ENCODE data around the gene GLA.

Gene GLA

GRCh38 chrX:101407748-101408531, at the start of gene GLA, which contains the start of gene HNRNPH2:
Gene GLA, minus strand, starts transcription at chrX:101407925. Its CDS starts 22 bp downstream, at chrX:101407903.
Gene HNRNPH2, plus strand, starts transcription at chrX:101408222. Its CDS starts 3,767 bp downstream, at chrX:101411989.
- DNase-seq (ENCODE audit: extremely low read depth, insufficient read length): peak; percentile 90
- no peaks in the 10 kb centered on the region for H3K36me3 ChIP-seq (ENCODE audit: control insufficient read depth, insufficient read depth, low read length)
- TF ChIP-seq CTCF (IDR thresholded peaks at IDR 0.05; ENCODE audit: insufficient read depth, low read length, poor library complexity, severe bottlenecking): no peak
- peak within 1 kb of the TSS; percentile 88 for H3K4me3 ChIP-seq (replicated peaks; ENCODE audit: low read depth, low read length)
- no peaks in the 10 kb centered on the region for H3K27me3 ChIP-seq (replicated peaks; ENCODE audit: control insufficient read depth, insufficient read depth, low read length)

GRCh38 chrX:101452056-101452455, 44.3 kb upstream of the GLA start:
- no peaks in the 10 kb centered on the region for H3K36me3 ChIP-seq (ENCODE audit: control insufficient read depth, insufficient read depth, low read length)
- no peak overlapping the region for H3K4me3 ChIP-seq (replicated peaks; ENCODE audit: low read depth, low read length)
- DNase-seq (ENCODE audit: extremely low read depth, insufficient read length): no peak
- H3K27me3 ChIP-seq (replicated peaks; ENCODE audit: control insufficient read depth, insufficient read depth, low read length): no peaks in the 10 kb centered on the region
- no peak for TF ChIP-seq CTCF (IDR thresholded peaks at IDR 0.05; ENCODE audit: insufficient read depth, low read length, poor library complexity, severe bottlenecking)

- TF ChIP-seq CTCF (IDR thresholded peaks at IDR 0.05; ENCODE audit: insufficient read depth, low read length, poor library complexity, severe bottlenecking): no peak
- H3K4me3 ChIP-seq (replicated peaks; ENCODE audit: low read depth, low read length): no peak overlapping the region
- no peaks in the 10 kb centered on the region for H3K27me3 ChIP-seq (replicated peaks; ENCODE audit: control insufficient read depth, insufficient read depth, low read length)
- no peaks in the 10 kb centered on the region for H3K36me3 ChIP-seq (ENCODE audit: control insufficient read depth, insufficient read depth, low read length)
- DNase-seq (ENCODE audit: extremely low read depth, insufficient read length): no peak
Observed at GRCh38 chrX:101450961-101451360, 43.2 kb upstream of the GLA start.

GRCh38 chrX:101450085-101450484, 42.4 kb upstream of the GLA start:
- Histone ChIP-seq H3K36me3 (ENCODE audit: control insufficient read depth, insufficient read depth, low read length) (no peaks in the 10 kb centered on the region), H3K27me3 (replicated peaks; ENCODE audit: control insufficient read depth, insufficient read depth, low read length) (no peaks in the 10 kb centered on the region), H3K4me3 (replicated peaks; ENCODE audit: low read depth, low read length) (no peak overlapping the region)
- no peak for DNase-seq (ENCODE audit: extremely low read depth, insufficient read length)
- no peak for TF ChIP-seq CTCF (IDR thresholded peaks at IDR 0.05; ENCODE audit: insufficient read depth, low read length, poor library complexity, severe bottlenecking)

- Histone ChIP-seq H3K36me3 (ENCODE audit: control insufficient read depth, insufficient read depth, low read length) (no peaks in the 10 kb centered on the region), H3K4me3 (replicated peaks; ENCODE audit: low read depth, low read length) (no peak overlapping the region), H3K27me3 (replicated peaks; ENCODE audit: control insufficient read depth, insufficient read depth, low read length) (no peaks in the 10 kb centered on the region)
- no peak for DNase-seq (ENCODE audit: extremely low read depth, insufficient read length)
- TF ChIP-seq CTCF (IDR thresholded peaks at IDR 0.05; ENCODE audit: insufficient read depth, low read length, poor library complexity, severe bottlenecking): no peak
Observed at GRCh38 chrX:101449279-101449678, 41.6 kb upstream of the GLA start.

Data from GM06990 (cell line).